Neutrophil (primary cell): Measurements from ENCODE around the gene PARK7.

ENCODE experiments used
- H3K27ac ChIP-seq: fragments of 200-600 bp; sonication (generic); 2 replicates; pipeline ENCODE4 v1.5.1; 2016; ENCODE audit warnings: mild to moderate bottlenecking, moderate library complexity
- H3K27me3 ChIP-seq: fragments of 200-600 bp; sonication (generic); 2 replicates; pipeline ENCODE4 v1.6.0; 2016; ENCODE audit warnings: mild to moderate bottlenecking
- H3K36me3 ChIP-seq: fragments of 200-600 bp; sonication (generic); 2 replicates; pipeline ENCODE4 v1.5.1; 2017
- H3K4me1 ChIP-seq, 2 experiments: fragments of 200-600 bp in 1 of 2; sonication (generic) in 1 of 2; 1 replicate in 1 of 2; 2 replicates in 1 of 2; pipeline versions ENCODE4 v1.5.1 to v1.6.1; 2013 to 2016; ENCODE audit warnings: low read depth in 1 of 2, low read length in 1 of 2, mild to moderate bottlenecking in 1 of 2, moderate library complexity in 1 of 2; ENCODE audit not compliant: control insufficient read depth in 1 of 2, insufficient read depth in 1 of 2
- H3K4me3 ChIP-seq, 2 experiments: fragments of 200-600 bp in 1 of 2; sonication (generic) in 1 of 2; 1 replicate in 1 of 2; 2 replicates in 1 of 2; pipeline ENCODE4 v1.5.1; 2013 to 2016; ENCODE audit warnings: low read depth in 1 of 2, low read length in 1 of 2, mild to moderate bottlenecking in 1 of 2, moderate library complexity in 1 of 2
- H3K9me3 ChIP-seq: fragments of 200-600 bp; sonication (generic); 2 replicates; pipeline ENCODE4 v1.5.1; 2016
- CTCF ChIP-seq: fragments of 200-600 bp; sonication (generic); IDR thresholded peaks from 2 replicates; pipeline ENCODE4 v1.5.1; 2016; ENCODE audit warnings: antibody characterized with exemption

PARK7 gene

GRCh38 chr1:7988576-7988975 lies 27.1 kb downstream of the PARK7 start:
- no peak for TF ChIP-seq CTCF
- H3K9me3 ChIP-seq: no peaks in the 10 kb centered on the region
- H3K27me3 ChIP-seq: no peaks in the 10 kb centered on the region
- H3K36me3 ChIP-seq: peaks cover 44% of the 10 kb centered on the region
- H3K4me3 ChIP-seq: no peak overlapping the region
- no peak overlapping the region for H3K27ac ChIP-seq
- no peaks in the 10 kb centered on the region for H3K4me1 ChIP-seq

GRCh38 chr1:7989762-7990428 lies 28.4 kb downstream of the PARK7 start:
- Histone ChIP-seq H3K4me1 (no peaks in the 10 kb centered on the region), H3K9me3 (no peaks in the 10 kb centered on the region), H3K4me3 (no peak overlapping the region), H3K36me3 (peaks cover 31% of the 10 kb centered on the region), H3K27ac (no peak overlapping the region), H3K27me3 (no peaks in the 10 kb centered on the region)
- no peak for TF ChIP-seq CTCF

GRCh38 chr1:7991504-7992440 lies 30.3 kb downstream of the PARK7 start:
- Histone ChIP-seq H3K36me3 (peaks cover 13% of the 10 kb centered on the region), H3K27me3 (no peaks in the 10 kb centered on the region), H3K4me1 (no peaks in the 10 kb centered on the region), H3K27ac (no peak overlapping the region), H3K9me3 (no peaks in the 10 kb centered on the region), H3K4me3 (no peak overlapping the region)
- TF ChIP-seq CTCF: no peak

- TF ChIP-seq CTCF: no peak
- H3K27ac ChIP-seq: no peak overlapping the region
- no peaks in the 10 kb centered on the region for H3K4me1 ChIP-seq
- no peaks in the 10 kb centered on the region for H3K27me3 ChIP-seq
- H3K9me3 ChIP-seq: no peaks in the 10 kb centered on the region
- H3K36me3 ChIP-seq: peaks cover 3% of the 10 kb centered on the region
- H3K4me3 ChIP-seq: no peak overlapping the region
Measured at GRCh38 chr1:7992885-7993284, 31.4 kb downstream of the PARK7 start.

- no peak overlapping the region for H3K4me3 ChIP-seq
- H3K27ac ChIP-seq: no peak overlapping the region
- H3K9me3 ChIP-seq: no peaks in the 10 kb centered on the region
- no peak for TF ChIP-seq CTCF
- H3K36me3 ChIP-seq: no peaks in the 10 kb centered on the region
- H3K27me3 ChIP-seq: no peaks in the 10 kb centered on the region
- no peaks in the 10 kb centered on the region for H3K4me1 ChIP-seq
Measured at GRCh38 chr1:7993593-7994479, 32.3 kb downstream of the PARK7 start.
